Sigmoid colon (tissue), 4 donors: ENCODE results near the gene INTS4.

ENCODE experiments used
- POLR2A ChIP-seq, 2 donors: fragments of 450-650 bp; IDR thresholded peaks; one replicate each; pipeline ENCODE4 v1.6.1; 2016; ENCODE audit warnings: antibody characterized with exemption in 2 of 2, mild to moderate bottlenecking in 2 of 2, moderate library complexity in 2 of 2
- POLR2AphosphoS5 ChIP-seq, 4 donors: sonication (generic); formaldehyde crosslinking; IDR thresholded peaks; one replicate each; pipeline ENCODE4 v1.6.1; 2017; ENCODE audit warnings: antibody characterized with exemption in 4 of 4

DNA sequence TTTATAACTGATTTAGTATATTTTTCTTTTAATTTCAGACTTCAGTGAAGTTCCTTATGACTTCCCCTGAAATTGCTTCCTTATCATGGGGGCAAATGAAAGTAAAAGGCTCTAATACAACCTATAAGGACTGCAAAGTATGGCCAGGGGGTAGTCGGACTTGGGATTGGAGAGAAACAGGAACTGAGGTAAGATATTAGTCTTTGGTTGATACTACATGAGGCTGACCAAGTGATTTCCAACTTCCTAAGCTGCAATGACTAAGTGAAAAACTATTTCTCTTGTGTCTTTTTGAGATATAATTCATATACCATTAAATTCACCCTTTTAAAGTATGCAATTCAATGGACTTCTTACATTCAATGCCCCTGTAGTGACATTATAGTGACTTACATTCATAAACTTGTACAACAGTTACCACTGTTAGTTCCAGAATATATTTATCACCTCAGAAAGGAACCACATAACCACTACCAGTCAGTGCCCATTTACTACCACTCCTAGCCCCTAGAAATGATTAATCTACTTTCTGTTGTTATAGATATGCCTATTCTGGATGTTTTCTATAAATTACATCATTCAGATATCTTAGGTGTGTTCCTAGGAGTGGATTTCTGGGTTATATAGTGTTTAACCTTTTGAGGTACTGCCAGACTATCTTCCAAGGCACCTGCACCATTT lies 151.9 kb downstream of the INTS4 start:
- TF ChIP-seq POLR2A (IDR thresholded peaks at IDR 0.05) (no peak), POLR2AphosphoS5 (IDR thresholded peaks at IDR 0.05) (no peak)
